Nucleus accumbens (tissue), 56 donors: ENCODE measurements around the gene NFKBIZ.
A peak's percentile ranks its signal among the peaks of the same experiment; 100 is the strongest.

ENCODE experiments used
- DNase-seq, 56 donors: peaks; one replicate each; lab custom pipeline; 2025; lab: John Stamatoyannopoulos, UW

The NFKBIZ gene

DNA sequence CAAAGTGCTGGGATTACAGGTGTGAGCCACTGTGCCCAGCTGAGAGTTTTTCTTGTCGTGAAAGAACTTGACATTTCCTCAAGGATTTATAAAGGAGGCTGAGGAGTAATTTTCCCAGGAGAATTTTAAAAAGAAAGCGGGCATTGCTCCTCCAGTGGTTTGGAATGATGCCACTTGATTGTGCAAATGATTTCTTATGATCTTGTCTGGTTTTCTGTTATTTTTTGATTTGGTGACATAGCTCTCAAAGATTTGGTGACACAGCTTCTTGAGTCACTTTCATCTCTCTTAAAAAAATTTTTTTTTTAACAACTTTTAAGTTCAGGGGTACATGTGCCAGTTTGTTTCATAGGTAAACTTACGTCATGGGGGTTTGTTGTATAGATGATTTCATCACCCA lies 24.6 kb upstream of the NFKBIZ start:
- DNase-seq, result no peak

DNA sequence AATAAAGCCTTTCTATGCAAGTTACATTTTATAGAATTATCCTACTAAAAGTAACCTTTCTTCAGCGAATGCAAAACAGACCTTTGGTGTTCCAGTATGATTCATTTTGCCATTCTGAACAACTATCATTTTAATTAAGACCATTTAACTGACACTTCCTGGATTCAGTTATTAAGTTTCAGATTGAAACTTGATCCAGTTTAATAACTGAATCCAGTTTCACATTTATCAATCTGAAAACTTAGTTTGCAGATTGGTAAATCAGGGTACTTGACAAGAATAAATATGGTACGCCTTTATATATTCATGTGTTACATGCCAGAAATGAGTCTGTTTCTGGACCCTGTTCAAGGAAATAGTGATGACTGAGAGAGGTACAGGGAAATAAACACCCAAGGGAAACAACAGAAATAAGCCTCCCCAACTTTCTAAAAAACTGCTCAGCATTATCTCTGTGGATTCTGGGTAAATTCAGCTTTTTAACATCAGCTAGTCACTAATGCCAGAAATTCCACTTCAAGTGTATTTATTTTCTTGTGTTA lies 23.3 kb upstream of the NFKBIZ start:
- DNase-seq, result no peak

DNA sequence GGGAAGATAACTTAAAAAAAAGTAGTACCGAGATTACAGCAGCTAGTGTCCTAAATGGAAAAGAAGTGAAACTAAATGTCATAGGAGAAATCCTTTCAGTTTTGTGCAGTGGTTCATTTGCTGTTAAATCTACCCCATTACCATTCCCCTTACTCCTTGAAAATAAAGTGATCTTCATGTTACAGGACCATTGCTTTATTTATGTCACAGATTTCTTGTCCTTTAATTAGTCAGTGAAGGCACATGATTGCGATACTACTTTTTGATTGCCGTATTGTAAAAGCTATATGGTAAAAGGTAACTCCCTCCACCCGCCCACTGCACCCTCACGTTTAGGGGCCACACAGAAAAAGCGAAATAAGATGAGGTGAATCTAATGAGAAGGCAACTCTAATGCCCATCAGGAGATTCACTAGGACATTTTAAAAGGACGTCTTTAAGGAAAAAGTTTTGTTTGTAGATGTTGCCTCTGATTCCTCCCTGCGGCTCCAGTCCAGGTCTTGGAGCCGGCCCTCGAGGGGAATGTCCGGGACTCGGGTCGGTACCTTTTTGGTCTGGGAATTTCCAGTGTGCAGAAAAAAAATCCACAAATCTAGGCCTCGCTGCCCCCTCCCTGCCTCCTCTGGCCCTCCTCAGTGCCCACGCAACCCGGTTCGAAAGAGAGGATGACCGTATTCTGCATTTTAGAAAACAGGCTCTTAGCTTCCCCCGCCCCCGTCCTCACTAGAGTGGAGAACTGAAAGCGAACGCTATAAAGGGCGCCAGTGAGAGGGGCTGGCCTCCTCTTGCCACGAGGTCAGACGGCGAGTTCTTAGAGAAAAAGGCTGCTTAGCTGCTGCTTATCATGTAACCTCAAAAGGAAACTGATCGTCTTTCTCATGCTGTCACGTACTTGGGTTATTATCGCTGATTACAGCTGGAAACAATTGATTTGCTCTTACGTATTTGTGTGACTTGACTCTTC lies 21.8 kb upstream of the NFKBIZ start:
- DNase-seq, result peak in 49 of 56 donors; percentile 3 to 65 (median 35)

DNA sequence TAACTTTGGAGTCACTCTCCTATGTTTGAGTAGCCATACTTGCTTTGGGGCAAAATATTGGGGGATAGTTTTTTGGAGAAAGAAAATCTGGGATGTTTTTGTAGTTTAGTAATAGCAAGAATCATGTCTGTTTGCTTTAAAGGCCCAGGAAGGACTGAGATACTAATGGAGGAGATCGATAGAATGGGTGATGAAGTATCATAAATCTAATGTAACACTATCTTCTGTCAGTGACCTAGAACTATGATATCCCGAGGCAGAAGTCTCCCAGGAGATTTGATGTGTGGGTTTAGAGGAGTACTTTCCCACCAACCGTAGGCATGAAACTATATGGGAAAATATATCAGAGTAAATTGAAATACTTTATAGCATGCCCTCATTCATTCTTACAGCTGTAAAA lies 21.0 kb upstream of the NFKBIZ start:
- DNase-seq, result no peak

DNA sequence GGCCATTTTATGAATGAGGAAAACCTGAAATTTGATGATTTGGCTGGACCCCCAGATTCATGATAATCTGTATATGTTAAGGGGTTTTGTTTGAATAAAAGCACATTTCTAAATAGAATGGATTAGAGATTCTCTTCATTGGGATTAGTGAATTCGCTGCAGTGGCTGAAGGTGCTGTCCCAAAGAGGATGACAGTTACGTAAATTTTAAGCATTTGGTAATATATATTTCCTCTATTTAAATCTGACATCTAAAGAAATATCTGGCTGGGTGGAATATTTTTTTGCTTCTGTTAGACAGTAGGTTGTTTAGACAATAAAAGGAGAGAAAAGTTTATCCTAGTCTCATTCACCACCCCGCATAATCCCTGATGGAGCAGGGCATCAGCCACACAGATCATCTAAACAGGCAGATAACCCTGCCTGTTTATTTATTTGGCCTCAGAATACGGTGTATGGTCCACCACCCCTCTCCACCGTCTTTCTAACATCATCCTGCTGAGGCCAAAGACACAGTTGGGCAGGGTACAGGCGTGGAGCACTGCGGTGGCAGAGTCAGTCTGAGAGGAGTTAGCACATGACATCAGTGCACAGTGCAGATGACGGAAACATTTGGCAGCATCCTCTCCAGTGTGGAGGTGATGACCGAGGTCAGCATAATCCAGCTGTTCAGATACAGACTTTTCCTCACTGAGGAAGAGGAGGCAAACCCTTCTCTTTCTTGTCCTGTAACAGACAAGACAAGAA lies 20.4 kb upstream of the NFKBIZ start:
- peak in 26 of 56 donors; percentile 2 to 78 (median 13) for DNase-seq

DNA sequence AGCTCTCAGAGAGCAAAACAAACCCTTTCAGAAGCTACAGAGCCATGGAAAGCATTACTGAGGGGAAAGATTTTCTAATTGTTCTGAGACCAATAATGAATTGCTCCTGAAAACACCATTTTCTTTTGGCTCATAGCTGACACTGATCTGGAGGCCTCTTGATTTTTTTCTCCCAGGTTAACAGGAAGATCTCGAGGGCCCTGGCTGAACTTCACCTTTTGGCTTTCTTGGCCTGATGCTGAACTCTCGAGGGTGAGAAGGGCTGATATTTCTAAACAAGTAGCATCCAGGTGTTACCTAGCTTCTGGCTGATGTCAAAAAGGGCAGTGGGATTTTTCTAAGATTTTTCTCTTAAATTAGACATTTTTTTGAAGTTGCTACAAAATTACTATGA lies 19.9 kb upstream of the NFKBIZ start:
- no peak for DNase-seq

DNA sequence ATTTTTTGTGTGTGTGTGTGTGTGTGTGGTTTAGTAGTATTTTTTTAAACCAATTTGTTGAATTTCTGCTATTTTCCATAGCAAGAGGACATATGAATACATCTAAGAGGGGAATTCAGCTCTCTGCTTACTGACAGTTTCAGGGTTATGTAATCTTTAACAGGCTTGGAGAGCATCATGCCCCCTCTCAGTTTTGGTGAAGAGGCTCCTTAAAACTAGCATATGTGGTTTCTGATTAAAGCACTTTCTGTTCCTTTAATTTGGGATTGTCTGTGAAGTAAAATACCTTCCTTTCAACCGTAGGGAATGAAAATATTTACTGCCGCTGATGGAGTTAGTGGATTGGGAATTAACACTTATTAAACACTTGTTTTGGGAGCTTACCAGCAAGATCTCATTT lies 19.4 kb upstream of the NFKBIZ start:
- DNase-seq, result no peak

DNA sequence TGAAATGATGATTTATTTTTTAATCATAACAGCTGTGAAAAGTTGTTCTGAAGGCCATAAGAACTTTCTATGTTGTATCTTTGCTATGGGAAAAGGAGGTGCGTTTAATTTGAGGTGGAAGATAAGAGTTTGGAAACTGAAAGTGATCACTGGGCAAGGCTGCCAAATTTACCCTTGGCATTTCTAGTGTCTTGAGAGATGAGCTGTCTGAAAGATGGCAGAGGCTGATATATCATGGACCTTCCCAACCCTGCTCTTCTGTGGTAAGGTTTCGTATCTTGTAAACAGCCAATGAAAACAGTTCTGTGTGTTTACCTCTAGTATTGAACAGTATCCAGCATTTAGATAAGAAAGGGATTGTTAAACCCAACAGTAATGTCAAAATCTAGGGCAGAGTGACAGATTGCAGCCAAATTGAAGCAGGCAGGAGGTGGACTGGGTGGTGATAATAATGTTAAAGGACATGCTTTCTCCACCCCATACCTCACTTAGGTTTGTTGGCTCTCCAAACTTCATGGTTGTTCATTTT lies 15.8 kb upstream of the NFKBIZ start:
- no peak for DNase-seq

DNA sequence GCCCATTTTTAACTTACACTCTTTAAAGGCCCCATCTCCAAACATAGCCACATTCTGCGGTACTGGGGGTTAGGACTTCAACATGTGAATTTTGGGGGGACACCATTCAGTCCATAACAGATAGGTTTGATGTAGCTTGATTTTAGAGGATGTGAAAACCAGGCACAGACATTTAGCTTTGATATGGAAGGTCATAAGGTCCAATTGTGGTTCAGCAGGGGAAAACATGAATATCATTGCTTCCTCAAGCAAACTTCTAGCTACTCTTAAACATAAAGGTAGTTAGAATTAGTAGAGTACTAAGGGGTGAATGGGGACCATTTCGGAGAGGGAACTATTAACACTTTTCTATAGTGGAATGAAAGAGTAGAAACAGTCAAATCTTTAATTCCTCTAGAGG lies 13.6 kb upstream of the NFKBIZ start:
- no peak for DNase-seq

DNA sequence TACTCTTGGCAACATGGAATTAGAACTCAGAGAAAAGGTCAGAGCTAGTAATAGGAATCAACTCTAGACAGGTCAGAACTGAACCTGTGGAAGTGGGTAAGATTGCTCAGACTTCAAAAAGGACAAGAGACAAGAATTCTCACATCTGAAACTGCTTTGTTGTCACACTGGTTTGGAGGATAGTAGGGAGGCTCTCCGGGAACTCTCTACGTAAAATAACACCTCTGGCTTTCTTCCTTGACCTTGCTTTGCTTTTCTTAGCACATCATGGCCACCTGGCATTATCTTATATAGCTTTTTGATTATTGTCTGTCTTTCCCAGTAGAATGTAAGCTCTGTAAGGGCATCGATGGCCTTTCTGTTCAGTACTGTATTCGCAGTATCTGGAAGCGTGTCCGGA lies 13.2 kb upstream of the NFKBIZ start:
- DNase-seq, result no peak

DNA sequence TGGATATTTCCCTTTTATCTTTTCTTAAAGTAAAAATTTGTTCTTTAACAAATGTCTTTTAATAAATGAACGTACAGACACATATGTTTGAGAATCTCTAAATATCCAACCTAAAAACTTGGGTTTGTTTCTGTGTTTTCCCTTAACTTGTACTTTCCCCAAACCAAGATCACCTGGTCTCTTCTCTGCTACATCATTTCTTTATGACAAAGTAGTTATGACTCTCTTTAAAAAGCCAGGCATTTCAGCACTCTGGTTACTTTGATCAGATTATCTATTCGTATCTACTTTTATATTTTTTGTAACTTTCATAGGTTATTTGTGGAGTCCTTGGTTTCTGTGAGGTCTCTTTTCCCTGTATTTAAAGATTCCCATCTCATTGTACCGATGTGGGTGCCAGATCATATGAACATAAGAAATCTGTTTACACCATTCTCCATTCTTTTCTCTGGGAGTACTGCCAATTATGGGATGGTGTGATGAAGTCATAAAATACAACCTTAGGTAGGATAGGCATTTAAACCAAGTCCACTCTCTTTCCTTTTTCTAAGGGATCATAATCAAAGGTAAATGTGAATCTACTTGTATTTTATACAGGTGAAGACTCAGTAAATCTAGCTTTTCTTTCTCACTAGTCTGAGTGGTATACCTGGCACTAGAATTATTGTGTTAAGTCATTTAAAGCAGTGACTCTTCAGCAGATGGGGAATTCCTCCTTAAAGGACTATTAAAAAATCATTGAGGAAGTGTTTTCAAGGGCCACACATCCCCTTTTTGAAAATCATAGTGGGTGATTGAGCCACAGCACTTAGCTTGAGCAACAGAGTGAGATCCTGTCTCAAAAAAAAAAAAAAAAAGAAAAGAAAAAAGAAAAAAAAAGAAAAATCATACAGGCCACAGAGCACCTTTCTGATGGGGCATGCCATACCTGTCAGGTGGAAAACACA lies 12.4 kb upstream of the NFKBIZ start:
- DNase-seq, result no peak

DNA sequence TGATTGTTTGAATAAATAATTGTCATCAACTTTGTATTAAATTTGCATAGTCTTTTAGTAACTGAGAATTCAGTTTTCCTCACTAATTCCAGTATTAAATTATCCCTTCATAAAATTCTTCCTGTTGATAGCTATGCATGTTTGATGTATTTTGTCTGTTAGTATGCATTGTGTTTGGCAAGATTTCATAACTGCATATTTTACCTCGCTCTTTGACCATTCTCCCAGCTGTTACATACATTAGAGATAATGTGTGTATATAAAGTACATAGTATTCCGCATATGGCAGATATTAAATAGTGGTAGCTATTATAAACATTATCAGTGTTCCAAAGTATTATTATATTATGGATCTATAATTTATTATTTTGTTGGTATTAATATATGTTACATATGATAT lies 10.6 kb upstream of the NFKBIZ start:
- DNase-seq, result no peak

DNA sequence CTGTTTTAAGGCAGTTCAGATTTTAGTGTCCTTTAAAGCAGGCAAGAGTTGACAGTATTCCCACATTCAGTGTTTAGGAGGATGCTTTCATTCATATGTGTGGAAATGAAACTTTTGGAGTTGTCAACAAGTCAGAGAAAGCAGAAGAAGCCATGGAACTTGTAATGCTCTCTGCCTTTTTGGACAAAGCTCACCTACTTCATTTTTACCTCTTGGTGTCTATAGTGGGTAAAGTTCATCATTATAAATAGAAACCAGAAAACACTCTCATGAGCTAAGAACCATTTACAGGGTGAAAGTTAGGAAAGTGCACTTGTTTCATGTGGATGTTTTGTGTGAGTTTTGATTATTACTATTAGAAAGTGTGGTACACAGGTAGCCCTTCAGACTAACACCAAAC lies 9.2 kb upstream of the NFKBIZ start:
- DNase-seq, result no peak

DNA sequence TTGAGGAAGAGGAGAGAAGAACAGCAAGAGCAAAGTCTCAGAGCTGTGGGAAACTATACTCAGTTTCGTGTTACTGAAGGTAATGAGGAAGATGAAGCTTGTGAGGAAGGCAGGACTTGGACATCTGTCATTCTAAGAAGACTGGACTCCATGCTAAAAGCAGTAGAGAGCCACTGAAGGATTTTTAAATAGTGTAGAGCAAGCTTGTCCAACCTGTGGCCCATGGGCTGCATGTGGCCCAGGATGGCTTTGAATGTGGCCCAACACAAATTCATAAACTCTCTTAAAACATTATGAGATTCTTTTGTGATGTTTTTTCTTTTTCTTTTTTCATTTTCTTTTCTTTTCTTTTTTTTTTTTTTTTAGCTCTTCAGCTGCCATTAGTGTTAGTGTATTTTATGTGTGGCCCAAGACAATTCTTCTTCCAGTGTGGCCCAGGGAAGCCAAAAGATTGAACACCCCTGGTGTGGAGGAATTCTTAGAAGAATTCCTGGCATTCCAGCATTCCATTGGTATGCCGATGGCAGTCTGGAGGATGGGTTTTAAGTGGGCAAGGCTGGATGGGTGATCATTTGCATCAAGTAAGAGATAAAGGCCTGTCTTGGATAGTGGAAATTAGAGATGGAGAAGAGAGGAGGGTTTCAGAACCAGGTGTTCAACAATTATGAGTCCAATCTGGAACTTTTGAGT lies 6.9 kb upstream of the NFKBIZ start:
- no peak for DNase-seq

DNA sequence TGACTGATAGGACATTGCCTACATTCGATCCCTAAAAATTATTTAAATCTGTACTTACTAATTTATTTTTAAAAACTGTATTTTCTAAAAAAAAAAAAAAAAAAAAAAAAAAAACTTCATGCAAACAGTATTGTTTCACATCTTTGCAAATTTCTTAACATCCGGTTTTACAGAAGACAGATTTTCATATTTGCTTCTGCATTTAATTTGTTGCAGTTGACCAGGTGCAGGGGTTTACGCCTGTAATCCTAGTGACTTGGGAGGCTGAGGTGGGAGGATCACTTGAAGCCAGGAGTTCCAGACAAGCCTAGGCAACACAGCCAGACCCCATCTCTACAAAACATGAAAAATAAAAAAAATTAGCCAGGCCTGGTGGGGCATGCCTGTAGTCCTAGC lies 6.4 kb upstream of the NFKBIZ start:
- DNase-seq, result no peak

DNA sequence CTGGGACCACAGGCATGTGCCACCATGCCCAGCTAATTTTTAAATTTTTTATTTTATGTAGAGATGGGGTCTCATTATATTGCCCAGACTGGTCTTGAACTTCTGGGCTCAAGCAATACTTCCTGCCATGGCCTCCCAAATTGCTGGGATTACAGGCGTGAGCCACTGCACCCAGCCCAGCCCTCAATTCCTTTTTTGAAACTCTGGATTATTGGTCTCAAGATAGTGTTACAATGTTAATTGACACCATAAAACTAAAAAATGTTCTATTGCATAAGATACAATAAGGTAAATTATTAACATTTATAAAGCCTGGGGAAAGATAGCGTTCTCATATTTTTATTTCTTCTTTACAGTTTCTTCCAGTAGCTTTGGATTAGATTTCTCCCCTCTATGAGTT lies 3.9 kb upstream of the NFKBIZ start:
- DNase-seq, result no peak

DNA sequence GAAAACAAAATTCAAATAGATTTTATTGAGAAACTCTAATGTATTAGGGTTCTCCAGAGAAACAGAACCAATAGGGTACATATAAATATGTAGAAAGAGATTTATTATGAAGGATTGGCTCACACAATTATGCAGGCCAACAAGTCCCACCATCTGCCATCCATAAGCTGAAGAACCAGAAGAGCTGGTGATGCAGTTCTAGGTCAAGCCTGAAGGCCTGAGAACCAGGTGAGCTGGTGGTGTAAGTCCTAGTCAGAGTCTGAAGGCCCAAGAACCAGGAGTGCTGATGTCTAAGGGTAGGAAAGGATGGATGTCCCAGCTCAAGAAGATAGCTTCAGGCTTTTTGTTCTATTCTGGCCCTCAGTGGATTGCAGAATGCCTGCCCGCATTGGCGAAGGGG lies 2.6 kb upstream of the NFKBIZ start:
- DNase-seq, result no peak

DNA sequence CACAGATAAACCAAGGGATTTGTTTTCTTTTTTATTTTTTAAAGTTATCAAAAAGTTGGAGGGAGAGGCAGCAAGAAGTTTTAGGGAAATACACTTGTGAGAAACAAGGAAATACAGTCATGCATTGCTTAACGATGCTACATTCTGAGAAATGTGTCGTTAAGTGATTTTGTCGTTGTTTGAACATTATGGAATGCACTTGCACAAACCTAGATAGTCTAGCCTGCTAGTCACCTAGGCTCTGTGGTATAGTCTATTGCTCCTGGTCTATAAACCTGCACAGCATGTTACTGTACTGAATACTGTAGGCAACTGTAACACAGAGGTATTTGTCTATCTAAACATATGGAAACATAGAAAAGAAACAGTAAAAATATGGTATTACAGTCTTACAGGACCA lies 2.0 kb upstream of the NFKBIZ start:
- no peak for DNase-seq

DNA sequence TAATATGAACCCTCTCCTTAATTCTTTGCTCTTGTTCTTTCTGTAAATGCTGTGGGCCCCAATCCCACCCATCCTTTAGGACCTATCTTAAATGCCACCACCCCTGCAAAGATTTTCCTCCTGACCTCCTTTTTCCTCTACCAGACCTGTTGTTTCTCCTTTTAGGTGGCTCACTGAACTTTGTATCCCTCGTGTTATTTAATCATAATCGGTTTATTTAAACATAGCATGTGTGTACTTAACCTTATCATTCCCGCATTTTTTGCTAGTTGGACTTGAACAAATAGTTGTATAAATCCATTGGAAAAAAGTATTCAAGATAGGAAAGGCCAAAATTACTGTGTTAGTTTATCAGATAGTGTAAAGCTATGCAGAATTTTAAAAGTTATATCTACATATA lies 988 bp upstream of the NFKBIZ start:
- no peak for DNase-seq
